Left renal pelvis (tissue), 4 donors: ENCODE measurements around the gene STRN. TPM values are rescaled to one million over a fixed set of nuclear protein-coding genes. Genes with fewer than 3 reads are reported as not detected.
"Not testable (repeated sequence)": the region's sequence is repeated elsewhere in the genome, so short reads cannot be mapped to it uniquely, and the experiment has no call there.

Experiments used
- DNase-seq, 4 donors: peaks; one replicate each; pipeline ENCODE4 v3.0.0-alpha.2; 2013; ENCODE audit warnings: low read depth in 4 of 4, low spot score in 3 of 4
- polyA plus RNA-seq, 4 donors: library from polyadenylated mRNA; unstranded; fragments of 120-200 nt; gene quantifications; one replicate each; pipeline ENCODE4 v1.2.1, GENCODE V29; 2013; ENCODE audit not compliant: insufficient read length in 4 of 4

The STRN gene
- polyA plus RNA-seq, 4 donors = 19.1 to 26.7 (median 21.8) TPM

- DNase-seq = no peak
Observed at GRCh38 chr2:36963734-36964133, 2.6 kb downstream of the STRN start.

GRCh38 chr2:36963106-36963505 is 3.2 kb downstream of the STRN start:
- DNase-seq = no peak

- no peak for DNase-seq
Observed at GRCh38 chr2:36960773-36961172, 5.6 kb downstream of the STRN start.

- DNase-seq = no peak
Observed at GRCh38 chr2:36960005-36960675, 6.2 kb downstream of the STRN start.

GRCh38 chr2:36954977-36955607 is 11.2 kb downstream of the STRN start:
- no peak for DNase-seq

GRCh38 chr2:36952748-36953197 is 13.6 kb downstream of the STRN start:
- DNase-seq = no peak

- DNase-seq = no peak
Observed at GRCh38 chr2:36951574-36951973, 14.8 kb downstream of the STRN start.

GRCh38 chr2:36951027-36951518 is 15.3 kb downstream of the STRN start:
- no peak for DNase-seq

GRCh38 chr2:36949845-36950244 is 16.5 kb downstream of the STRN start:
- DNase-seq = no peak

- not testable (repeated sequence) for DNase-seq
Observed at GRCh38 chr2:36945240-36945639, 21.1 kb downstream of the STRN start.

GRCh38 chr2:36941867-36942266 is 24.5 kb downstream of the STRN start:
- no peak for DNase-seq

GRCh38 chr2:36936526-36936925 is 29.8 kb downstream of the STRN start:
- DNase-seq = not testable (repeated sequence)

- DNase-seq = not testable (repeated sequence)
Observed at GRCh38 chr2:36931688-36932087, 34.6 kb downstream of the STRN start.

- not testable (repeated sequence) for DNase-seq
Observed at GRCh38 chr2:36930787-36931410, 35.4 kb downstream of the STRN start.

GRCh38 chr2:36926175-36927132 is 39.9 kb downstream of the STRN start:
- DNase-seq = not testable (repeated sequence)

- DNase-seq = not testable (repeated sequence)
Observed at GRCh38 chr2:36922629-36923028, 43.7 kb downstream of the STRN start.

- no peak for DNase-seq
Observed at GRCh38 chr2:36921984-36922383, 44.4 kb downstream of the STRN start.

- no peak for DNase-seq
Observed at GRCh38 chr2:36919041-36919837, 47.1 kb downstream of the STRN start.

GRCh38 chr2:36918307-36918706 is 48.0 kb downstream of the STRN start:
- no peak for DNase-seq

GRCh38 chr2:36915627-36916026 is 50.7 kb downstream of the STRN start:
- DNase-seq = no peak
